CD4-positive, alpha-beta T cell treated with Interleukin-4 for 1 hour (primary cell): Measurements from ENCODE around the gene ZNF143.
"Not testable (repeated sequence)": the region's sequence is repeated elsewhere in the genome, so short reads cannot be mapped to it uniquely, and the experiment has no call there.

Experiments
- DNase-seq, 2 donors: peaks; one replicate each; pipeline ENCODE4 v3.0.0-alpha.2; 2020 to 2022

The ZNF143 gene

DNA sequence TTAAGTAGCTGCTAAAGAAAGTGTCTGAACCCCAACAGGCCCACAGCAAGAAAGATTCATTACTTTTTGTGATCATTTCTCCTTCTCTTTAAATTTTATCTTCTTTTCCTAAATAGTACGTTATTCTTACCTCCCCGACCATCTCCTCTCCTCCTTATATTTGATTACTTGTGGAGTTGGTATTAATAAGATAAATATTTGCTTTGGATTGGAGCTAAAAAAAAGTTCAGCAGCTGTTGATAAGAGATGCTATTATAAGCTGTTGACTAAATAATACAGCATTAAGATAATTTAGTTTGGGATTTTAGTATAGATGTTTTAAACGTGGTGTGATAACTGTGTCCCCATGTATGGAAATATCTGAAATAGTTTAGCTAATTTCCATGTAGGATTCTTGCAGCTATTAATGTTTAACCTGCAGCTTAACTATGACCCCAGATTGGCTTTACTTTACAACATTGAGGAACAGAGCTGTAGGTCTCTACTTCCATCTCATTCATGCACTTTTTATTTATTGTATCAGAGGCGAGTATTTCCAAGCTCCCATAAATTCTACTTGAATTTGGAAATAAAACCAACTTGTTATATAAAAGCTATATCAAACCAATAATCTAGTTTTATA, 37.8 kb downstream of the ZNF143 start:
- DNase-seq, result no peak

GRCh38 chr11:9506489-9507276, 45.9 kb downstream of the ZNF143 start:
- peak; percentile 71 to 76 for DNase-seq

DNA sequence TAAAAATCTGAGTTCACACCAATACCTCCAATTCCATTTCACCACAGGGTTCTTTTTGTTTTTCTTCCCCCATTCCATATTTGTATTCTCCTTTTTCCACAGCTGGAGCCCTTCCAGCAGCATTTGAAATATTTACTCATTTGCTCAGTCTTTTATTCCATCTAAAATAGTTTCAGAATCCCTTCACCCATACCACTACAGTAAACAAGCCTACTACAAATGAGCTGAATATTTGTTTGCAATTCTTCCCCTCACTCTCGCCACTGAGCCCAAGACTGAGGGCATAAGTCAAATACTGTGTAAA, 46.4 kb downstream of the ZNF143 start:
- DNase-seq, result no peak

DNA sequence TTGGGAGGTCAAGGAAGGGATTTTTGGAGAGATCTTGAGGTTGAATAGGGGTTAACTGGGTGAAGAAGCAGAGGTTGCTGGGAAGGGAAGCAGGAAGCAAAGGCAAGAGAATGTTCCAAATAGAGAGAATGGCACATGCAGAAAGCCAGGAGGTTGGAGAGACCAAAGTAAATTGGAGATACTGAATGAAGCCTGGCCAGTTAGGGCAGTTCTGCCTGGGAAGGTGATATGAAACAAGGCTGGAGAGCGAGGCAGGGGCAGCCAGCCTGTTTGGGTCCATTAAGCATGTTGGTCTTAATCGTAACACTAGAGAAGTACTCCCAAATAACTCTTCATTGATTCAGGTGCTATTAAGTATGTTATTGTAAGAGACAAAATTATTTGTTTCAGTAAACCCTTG, 48.2 kb downstream of the ZNF143 start:
- no peak for DNase-seq

GRCh38 chr11:9512370-9513019, 51.7 kb downstream of the ZNF143 start:
- no peak for DNase-seq

- not testable (repeated sequence) for DNase-seq
Measured at GRCh38 chr11:9514576-9514975, 53.8 kb downstream of the ZNF143 start.

- peak in 1 of 2 donors; percentile 2 for DNase-seq
Measured at GRCh38 chr11:9516113-9516512, 55.3 kb downstream of the ZNF143 start.

- no peak for DNase-seq
Measured at GRCh38 chr11:9518835-9519410, 58.1 kb downstream of the ZNF143 start.

DNA sequence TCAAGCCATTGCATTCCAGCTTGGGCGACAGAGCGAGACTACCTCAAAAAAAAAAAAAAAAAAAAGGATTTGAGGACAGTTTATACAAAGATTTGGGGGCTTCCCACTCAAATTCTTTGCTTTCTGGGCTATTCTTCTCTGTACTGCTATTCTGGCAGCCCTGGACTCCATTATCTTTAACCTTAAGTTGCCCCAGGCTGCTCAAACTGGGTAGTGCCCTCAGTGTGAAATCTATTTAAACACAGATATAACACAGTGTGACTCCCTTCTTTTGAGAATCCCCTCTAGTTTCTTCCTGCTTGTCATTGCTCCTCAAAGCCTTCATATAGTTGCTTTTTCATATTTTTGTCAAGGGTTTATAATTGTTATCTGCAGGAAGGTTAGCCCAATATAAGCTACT, 63.2 kb downstream of the ZNF143 start:
- no peak for DNase-seq

DNA sequence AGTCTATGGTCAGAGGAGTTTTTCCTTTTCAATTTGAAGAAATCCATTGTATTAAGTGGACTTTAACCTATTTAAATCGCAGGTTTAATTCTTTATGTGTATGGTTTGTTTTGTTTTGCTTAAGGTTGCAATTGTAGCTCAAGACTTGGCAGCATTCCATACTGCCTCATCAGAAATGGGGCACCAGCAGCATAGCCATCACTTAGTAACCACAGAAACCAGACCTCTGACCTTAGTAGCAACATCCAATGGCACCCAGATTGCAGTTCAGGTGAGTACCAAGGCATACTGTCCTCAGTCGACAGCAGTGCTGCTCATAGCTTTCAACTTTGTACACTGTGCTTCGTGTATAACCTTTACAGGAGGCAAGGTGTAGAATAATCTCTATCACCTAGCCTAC, 64.3 kb downstream of the ZNF143 start:
- no peak for DNase-seq

DNA sequence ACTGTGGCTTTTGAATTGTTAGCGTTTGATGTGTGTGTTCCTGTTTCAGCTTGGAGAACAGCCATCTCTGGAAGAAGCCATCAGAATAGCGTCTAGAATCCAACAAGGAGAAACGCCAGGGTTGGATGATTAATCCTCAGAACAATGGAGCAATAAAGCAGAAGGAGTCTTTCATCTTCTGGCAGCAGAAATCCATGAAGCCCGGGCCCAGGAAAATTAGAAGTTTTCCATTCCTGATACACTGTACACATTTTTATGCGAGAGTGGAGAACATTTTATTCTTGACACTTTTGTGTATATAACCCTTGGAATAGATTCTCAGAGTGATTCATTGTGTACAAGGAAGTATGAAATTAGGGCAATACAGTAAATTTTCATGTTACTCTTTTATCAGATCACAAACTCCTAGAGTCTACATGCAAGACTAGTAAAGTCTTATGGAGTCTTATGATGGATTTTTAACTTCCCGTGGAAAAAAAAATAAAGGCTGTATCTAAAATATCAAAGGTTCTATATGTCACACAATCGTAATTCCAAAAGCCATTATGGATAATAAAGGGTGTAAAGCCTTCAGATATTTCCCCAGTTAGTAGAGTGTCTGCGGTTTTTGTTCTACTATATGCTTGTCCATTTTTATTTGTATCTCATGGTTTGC, 66.8 kb downstream of the ZNF143 start:
- no peak for DNase-seq

- no peak for DNase-seq
Measured at GRCh38 chr11:9528136-9528501, 67.3 kb downstream of the ZNF143 start.

GRCh38 chr11:9528573-9529333, 67.9 kb downstream of the ZNF143 start:
- DNase-seq, result no peak

GRCh38 chr11:9529334-9529650, 68.5 kb downstream of the ZNF143 start:
- no peak for DNase-seq

DNA sequence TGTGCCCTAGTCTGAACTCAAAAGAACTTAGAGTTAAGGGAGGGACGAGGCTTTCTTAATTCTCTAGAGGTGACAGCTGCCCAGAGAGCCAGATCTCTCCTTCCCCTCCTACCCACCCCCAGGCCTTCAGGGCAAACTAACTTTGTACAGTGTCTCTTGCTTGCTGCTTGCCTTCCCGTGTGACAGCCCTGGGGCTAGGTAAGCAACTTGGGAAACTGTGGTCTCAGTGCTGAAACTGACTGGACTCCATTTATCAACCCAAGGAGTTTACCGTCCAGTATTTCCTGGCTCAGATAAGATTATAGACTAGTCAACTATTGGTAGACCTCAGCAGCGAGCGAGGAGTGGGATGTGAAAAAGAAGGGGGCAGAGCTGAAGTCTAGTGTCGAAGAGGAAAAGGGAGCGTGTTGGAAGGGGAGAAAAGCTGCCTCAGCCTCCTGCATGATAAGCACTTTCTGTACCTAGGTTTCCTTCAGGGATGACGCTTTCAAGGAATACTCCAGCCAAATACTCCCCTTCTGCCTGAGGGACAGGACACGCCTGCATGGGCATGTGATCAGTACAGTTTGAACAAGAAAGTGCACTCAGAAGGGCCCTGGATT, 69.3 kb downstream of the ZNF143 start:
- DNase-seq, result no peak

DNA sequence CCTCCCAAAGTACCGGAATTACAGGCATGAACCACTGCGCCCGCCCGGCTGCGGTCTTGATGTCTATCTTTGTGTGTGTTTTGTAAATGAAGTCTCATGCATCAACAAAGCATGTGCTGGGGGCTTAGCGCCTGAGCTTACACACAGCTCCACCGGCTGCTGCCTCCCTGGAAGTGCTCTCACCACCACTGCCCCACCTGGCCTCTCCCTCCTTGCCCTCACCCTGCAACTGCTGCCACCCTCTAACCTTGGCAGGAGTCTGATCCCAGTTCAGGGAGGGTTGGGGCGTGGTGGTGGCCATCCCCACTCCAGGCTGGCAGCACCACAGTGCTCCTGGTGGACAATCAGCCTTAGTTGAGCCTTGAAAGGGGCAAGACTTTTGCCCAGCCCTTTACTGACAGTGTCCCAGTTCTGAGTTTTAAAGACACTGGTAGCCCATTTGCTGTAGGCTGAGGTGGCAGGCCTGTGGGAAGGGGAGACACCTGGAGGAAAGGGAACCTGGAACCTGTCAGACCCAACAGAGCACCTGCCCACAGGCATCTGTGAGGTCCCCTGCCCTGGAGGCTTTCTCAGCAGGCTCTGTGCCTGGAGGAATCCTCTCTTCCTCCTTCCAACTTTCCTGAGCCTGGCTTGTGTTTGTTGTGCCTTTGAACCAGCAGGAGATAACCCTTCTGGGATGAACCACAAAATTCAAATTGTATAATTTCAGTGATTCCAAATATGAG, 70.3 kb downstream of the ZNF143 start:
- no peak for DNase-seq

DNA sequence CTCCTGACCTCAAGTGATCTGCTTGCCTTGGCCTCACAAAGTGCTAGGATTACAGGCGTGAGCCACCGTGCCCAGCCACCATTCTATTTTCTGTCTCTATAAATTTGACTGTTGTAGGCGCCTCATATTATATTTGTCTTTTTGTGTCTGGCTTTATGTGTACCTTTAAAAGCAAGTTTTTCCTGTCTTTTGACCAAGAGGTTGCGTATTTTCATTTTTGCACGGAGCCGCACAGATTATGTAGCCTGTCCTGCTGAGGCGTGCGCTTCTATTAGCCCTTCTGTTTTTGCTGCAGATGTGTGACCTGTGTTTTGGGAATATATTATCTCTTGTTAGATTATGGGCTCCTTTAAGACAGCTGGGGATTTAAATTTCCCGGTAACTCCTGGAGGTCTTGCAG, 72.2 kb downstream of the ZNF143 start:
- DNase-seq, result no peak

GRCh38 chr11:9533736-9534473, 73.1 kb downstream of the ZNF143 start:
- no peak for DNase-seq

GRCh38 chr11:9535189-9535781, 74.5 kb downstream of the ZNF143 start:
- DNase-seq, result peak; percentile 74

- DNase-seq, result no peak
Measured at GRCh38 chr11:9538548-9538947, 77.7 kb downstream of the ZNF143 start.

DNA sequence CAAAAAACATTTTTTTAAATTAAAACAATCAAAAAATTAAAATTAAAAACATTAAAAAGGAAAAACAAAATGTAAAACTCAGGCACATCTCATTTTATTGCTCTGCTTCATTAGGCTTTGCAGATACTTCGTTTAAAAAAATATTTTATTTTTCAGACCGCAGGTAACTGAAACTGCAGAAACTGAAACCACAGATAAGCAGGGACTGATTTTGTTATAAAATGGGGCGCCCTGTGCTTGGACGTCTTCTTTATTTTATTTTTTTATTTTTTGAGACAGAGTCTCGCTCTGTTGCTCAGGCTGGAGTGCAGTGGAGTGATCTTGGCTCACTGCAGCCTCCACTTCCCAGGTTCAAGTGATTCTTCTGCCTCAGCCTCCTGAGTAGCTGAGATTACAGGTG, 88.4 kb downstream of the ZNF143 start:
- not testable (repeated sequence) for DNase-seq
